OCI-LY7 (cell line): ENCODE results near the gene ATP6V0E2. TPM values are rescaled to one million over a fixed set of nuclear protein-coding genes. Genes with fewer than 3 reads are reported as not detected.

Source experiments
- BruUV-seq: library from RNA; stranded (reverse); fragments of 400-500 nt; replicated peaks from 2 replicates; lab custom pipeline; 2021; lab: Mats Ljungman, UMichigan
- CTCF ChIA-PET: fragments of 300-600 bp; sonication (Branson Sonifier 250); formaldehyde crosslinking; loops from one replicate; lab custom pipeline; 2022; ENCODE audit warnings: antibody characterized with exemption; ENCODE audit not compliant: unreplicated experiment; lab: Charles Lee
- POLR2A ChIA-PET: fragments of 300-600 bp; sonication (Branson Sonifier 250); formaldehyde crosslinking; loops from one replicate; lab custom pipeline; 2022; ENCODE audit warnings: antibody characterized with exemption; lab: Charles Lee
- DNase-seq: peaks from one replicate; pipeline ENCODE4 v3.0.0-alpha.2; 2015; ENCODE audit warnings: low spot score
- H2AFZ ChIP-seq: fragments of 200-600 bp; sonication (generic), shearing (Covaris generic); 2 replicates; pipeline ENCODE4 v1.6.1; 2014; ENCODE audit warnings: mild to moderate bottlenecking, antibody characterized with exemption, low read length, moderate library complexity
- H3K27ac ChIP-seq: fragments of 200-600 bp; sonication (generic); 2 replicates; pipeline ENCODE4 v1.5.1; 2014; ENCODE audit warnings: mixed run types, low read depth, mild to moderate bottlenecking, moderate library complexity, low read length, inconsistent platforms; ENCODE audit not compliant: poor library complexity, severe bottlenecking
- H3K36me3 ChIP-seq: fragments of 200-600 bp; sonication (generic); 2 replicates; pipeline ENCODE4 v1.6.1; 2014; ENCODE audit warnings: mild to moderate bottlenecking, antibody characterized with exemption, low read length, moderate library complexity, mixed read lengths; ENCODE audit not compliant: insufficient read depth
- H3K4me1 ChIP-seq: fragments of 200-600 bp; sonication (generic); 2 replicates; pipeline ENCODE4 v1.5.1; 2014; ENCODE audit warnings: mild to moderate bottlenecking, low read length; ENCODE audit not compliant: insufficient read depth, poor library complexity, severe bottlenecking
- H3K4me2 ChIP-seq: fragments of 200-600 bp; sonication (generic); 2 replicates; pipeline ENCODE4 v1.6.1; 2014; ENCODE audit warnings: mild to moderate bottlenecking, low read length
- H3K4me3 ChIP-seq: fragments of 200-600 bp; sonication (generic); 2 replicates; pipeline ENCODE4 v1.5.1; 2014; ENCODE audit warnings: mild to moderate bottlenecking, low read depth, low read length; ENCODE audit not compliant: poor library complexity, severe bottlenecking
- H3K79me2 ChIP-seq: fragments of 200-600 bp; sonication (generic); 2 replicates; pipeline ENCODE4 v1.6.1; 2016; ENCODE audit warnings: low read depth, mild to moderate bottlenecking, low read length, moderate library complexity, mixed read lengths; ENCODE audit not compliant: insufficient read depth
- H3K9me2 ChIP-seq: fragments of 200-600 bp; sonication (generic); 2 replicates; pipeline ENCODE4 v1.6.1; 2016; ENCODE audit warnings: mild to moderate bottlenecking, low read length, mixed read lengths; ENCODE audit not compliant: insufficient read depth
- H3K9me3 ChIP-seq: fragments of 200-600 bp; sonication (generic); 2 replicates; pipeline ENCODE4 v1.6.1; 2014; ENCODE audit warnings: mild to moderate bottlenecking, mixed run types, low read length, mixed read lengths
- H4K20me1 ChIP-seq: fragments of 200-600 bp; sonication (generic); 2 replicates; pipeline ENCODE4 v1.6.1; 2014; ENCODE audit warnings: mild to moderate bottlenecking, antibody characterized with exemption, low read length, moderate library complexity, mixed read lengths; ENCODE audit not compliant: insufficient read depth
- EZH2phosphoT487 ChIP-seq: fragments of 200-600 bp; sonication (generic); IDR thresholded peaks from 2 replicates; pipeline ENCODE4 v1.6.1; 2018; ENCODE audit warnings: low read depth, borderline replicate concordance, mild to moderate bottlenecking, mixed run types, antibody characterized with exemption, low read length, moderate library complexity, mixed read lengths
- intact Hi-C: fragments of 100-400 bp; cut with micrococcal nuclease; formaldehyde crosslinking; loops from one replicate; pipeline ENCODE4 v1.10.0; 2022; ENCODE audit not compliant: unreplicated experiment
- total RNA-seq, 2 experiments: library from RNA; depleted of rRNA in 1 of 2; stranded (reverse); fragments of >200 nt in 1 of 2; shearing (Covaris generic) in 1 of 2; gene quantifications; 2 replicates each; pipeline ENCODE4 v1.2.3, GENCODE V29; 2014 to 2022
- TF ChIP-seq, protein P1 (sequence below): fragments of 200-600 bp; sonication (generic); conservative IDR thresholded peaks from 2 replicates; pipeline ENCODE4 v1.5.1; 2014; ENCODE audit warnings: mild to moderate bottlenecking, antibody characterized with exemption, low read length, moderate library complexity, mixed read lengths

ATP6V0E2 gene
- total RNA-seq, 2 experiments from 2014 or later: 38.6 to 48.1 TPM

- Histone ChIP-seq H3K36me3 (no peaks in the 10 kb centered on the region), H3K4me1 (peaks cover 21% of the 10 kb centered on the region), H3K4me2 (no peak overlapping the region), H3K4me3 (no peak overlapping the region), H4K20me1 (no peaks in the 10 kb centered on the region), H3K9me3 (no peaks in the 10 kb centered on the region), H3K79me2 (no peaks in the 10 kb centered on the region), H3K9me2 (no peaks in the 10 kb centered on the region), H2AFZ (no peak overlapping the region), H3K27ac (no peak overlapping the region)
- ChIA-PET CTCF (interaction anchor here (0.5 to 0.6 kb wide), 3 partner anchors 23 to 61 kb away, joined by 3 to 11 read pairs (median 4); no protein-coding TSS in a partner anchor), POLR2A (interaction anchor here (2.5 kb wide), 1 partner anchor 12 kb away, joined by 6 read pairs; no protein-coding TSS in a partner anchor)
- no TSS peak for BruUV-seq
- no peak for DNase-seq
- TF ChIP-seq, protein P1, sequence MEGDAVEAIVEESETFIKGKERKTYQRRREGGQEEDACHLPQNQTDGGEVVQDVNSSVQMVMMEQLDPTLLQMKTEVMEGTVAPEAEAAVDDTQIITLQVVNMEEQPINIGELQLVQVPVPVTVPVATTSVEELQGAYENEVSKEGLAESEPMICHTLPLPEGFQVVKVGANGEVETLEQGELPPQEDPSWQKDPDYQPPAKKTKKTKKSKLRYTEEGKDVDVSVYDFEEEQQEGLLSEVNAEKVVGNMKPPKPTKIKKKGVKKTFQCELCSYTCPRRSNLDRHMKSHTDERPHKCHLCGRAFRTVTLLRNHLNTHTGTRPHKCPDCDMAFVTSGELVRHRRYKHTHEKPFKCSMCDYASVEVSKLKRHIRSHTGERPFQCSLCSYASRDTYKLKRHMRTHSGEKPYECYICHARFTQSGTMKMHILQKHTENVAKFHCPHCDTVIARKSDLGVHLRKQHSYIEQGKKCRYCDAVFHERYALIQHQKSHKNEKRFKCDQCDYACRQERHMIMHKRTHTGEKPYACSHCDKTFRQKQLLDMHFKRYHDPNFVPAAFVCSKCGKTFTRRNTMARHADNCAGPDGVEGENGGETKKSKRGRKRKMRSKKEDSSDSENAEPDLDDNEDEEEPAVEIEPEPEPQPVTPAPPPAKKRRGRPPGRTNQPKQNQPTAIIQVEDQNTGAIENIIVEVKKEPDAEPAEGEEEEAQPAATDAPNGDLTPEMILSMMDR: no peak
- no peak for TF ChIP-seq EZH2phosphoT487
- intact Hi-C loops: loop anchor here (10.0 kb wide), 1 partner anchor 513 kb away; the partner anchor contains the start of gene ZNF775
Observed at GRCh38 chr7:149862156-149862555, 11.6 kb upstream of the ATP6V0E2 start.

GRCh38 chr7:149863500-149863899, 10.3 kb upstream of the ATP6V0E2 start:
- Histone ChIP-seq H3K4me1 (peaks cover 27% of the 10 kb centered on the region), H3K9me2 (no peaks in the 10 kb centered on the region), H3K4me2 (no peak overlapping the region), H3K27ac (no peak overlapping the region), H4K20me1 (no peaks in the 10 kb centered on the region), H2AFZ (no peak overlapping the region), H3K79me2 (no peaks in the 10 kb centered on the region), H3K4me3 (no peak overlapping the region), H3K9me3 (no peaks in the 10 kb centered on the region), H3K36me3 (no peaks in the 10 kb centered on the region)
- ChIA-PET POLR2A (no interaction called here), CTCF (no interaction called here)
- no peak for DNase-seq
- intact Hi-C loops: loop anchor here (10.0 kb wide), 1 partner anchor 511 kb away; the partner anchor contains the start of gene ZNF775
- no peak for TF ChIP-seq EZH2phosphoT487
- TF ChIP-seq, protein P1: no peak
- BruUV-seq: no TSS peak

- Histone ChIP-seq H3K36me3 (no peaks in the 10 kb centered on the region), H2AFZ (no peak overlapping the region), H4K20me1 (no peaks in the 10 kb centered on the region), H3K27ac (no peak overlapping the region), H3K9me3 (no peaks in the 10 kb centered on the region), H3K9me2 (no peaks in the 10 kb centered on the region), H3K4me3 (no peak overlapping the region), H3K4me1 (peaks cover 32% of the 10 kb centered on the region), H3K79me2 (no peaks in the 10 kb centered on the region), H3K4me2 (no peak overlapping the region)
- ChIA-PET CTCF (no interaction called here), POLR2A (no interaction called here)
- DNase-seq: no peak
- intact Hi-C loops: loop anchor here (10.0 kb wide), 1 partner anchor 511 kb away; the partner anchor contains the start of gene ZNF775
- no TSS peak for BruUV-seq
- TF ChIP-seq EZH2phosphoT487: no peak
- TF ChIP-seq, protein P1: no peak
Observed at GRCh38 chr7:149864023-149864422, 9.7 kb upstream of the ATP6V0E2 start.
